Neural cell (in vitro differentiated cells): ENCODE measurements around the gene WDR59. TPM values are rescaled to one million over a fixed set of nuclear protein-coding genes. Genes with fewer than 3 reads are reported as not detected.
"Not testable (repeated sequence)": the region's sequence is repeated elsewhere in the genome, so short reads cannot be mapped to it uniquely, and the experiment has no call there.

Source experiments
- H2AFZ ChIP-seq: fragments of 200-600, 300-800 bp; sonication (generic), shearing (Covaris generic); 2 replicates; pipeline ENCODE4 v1.6.0; 2014; ENCODE audit warnings: low read depth, mild to moderate bottlenecking, antibody characterized with exemption, low read length, moderate library complexity
- H3F3A ChIP-seq: fragments of 200-600 bp; shearing (Covaris generic); 2 replicates; pipeline ENCODE4 v1.6.1; 2016; ENCODE audit warnings: mild to moderate bottlenecking, moderate library complexity, mixed read lengths, antibody characterized with exemption, low read length; ENCODE audit not compliant: insufficient read depth, poor library complexity, severe bottlenecking
- H3K27ac ChIP-seq: fragments of 200-600, 300-800 bp; sonication (generic), shearing (Covaris generic); 2 replicates; pipeline ENCODE4 v1.5.1; 2014; ENCODE audit warnings: mild to moderate bottlenecking, low read length, moderate library complexity
- H3K27me3 ChIP-seq: fragments of 300-800, 200-600 bp; sonication (generic), shearing (Covaris generic); 2 replicates; pipeline ENCODE4 v1.6.0; 2014; ENCODE audit warnings: mild to moderate bottlenecking, low read depth, low read length, moderate library complexity; ENCODE audit not compliant: insufficient read depth
- H3K36me3 ChIP-seq: fragments of 300-800, 200-600 bp; sonication (generic), shearing (Covaris generic); 2 replicates; pipeline ENCODE4 v1.5.1; 2014; ENCODE audit warnings: mild to moderate bottlenecking, antibody characterized with exemption, low read length, moderate library complexity; ENCODE audit not compliant: insufficient read depth
- H3K4me2 ChIP-seq: fragments of 300-800, 200-600 bp; sonication (generic), shearing (Covaris generic); 2 replicates; pipeline ENCODE4 v1.6.0; 2014; ENCODE audit warnings: mild to moderate bottlenecking, low read length
- H3K4me3 ChIP-seq: fragments of 300-800, 200-600 bp; sonication (generic), shearing (Covaris generic); 2 replicates; pipeline ENCODE4 v1.5.1; 2014; ENCODE audit warnings: mild to moderate bottlenecking, low read length, moderate library complexity
- H3K79me2 ChIP-seq: fragments of 200-600 bp; shearing (Covaris generic); replicated peaks from 2 replicates; pipeline ENCODE4 v1.6.0; 2014; ENCODE audit warnings: mild to moderate bottlenecking, low read length, moderate library complexity; ENCODE audit not compliant: insufficient read depth
- H3K9ac ChIP-seq: fragments of 300-800, 200-600 bp; sonication (generic), shearing (Covaris generic); 2 replicates; pipeline ENCODE4 v1.6.1; 2016; ENCODE audit warnings: mild to moderate bottlenecking, low read length, mixed read lengths
- H3K9me2 ChIP-seq: fragments of 200-600 bp; shearing (Covaris generic); 2 replicates; pipeline ENCODE4 v1.6.1; 2016; ENCODE audit warnings: mild to moderate bottlenecking, low read length, mixed read lengths; ENCODE audit not compliant: insufficient read depth
- H3K9me3 ChIP-seq: fragments of 200-600, 300-800 bp; sonication (generic), shearing (Covaris generic); 2 replicates; pipeline ENCODE4 v1.6.1; 2016; ENCODE audit warnings: mild to moderate bottlenecking, mixed run types, low read length, moderate library complexity, mixed read lengths
- H4K20me1 ChIP-seq: fragments of 200-600 bp; shearing (Covaris generic); 2 replicates; pipeline ENCODE4 v1.6.1; 2016; ENCODE audit warnings: mild to moderate bottlenecking, mixed run types; ENCODE audit not compliant: insufficient read depth
- CTCF ChIP-seq: fragments of 450-650 bp; IDR thresholded peaks from 2 replicates; pipeline ENCODE4 v1.5.1; 2014; ENCODE audit warnings: antibody characterized with exemption, mild to moderate bottlenecking, moderate library complexity; ENCODE audit not compliant: poor library complexity, severe bottlenecking
- EP300 ChIP-seq: fragments of 450-650 bp; conservative IDR thresholded peaks from 2 replicates; pipeline ENCODE4 v1.6.1; 2014; ENCODE audit warnings: antibody characterized with exemption, mild to moderate bottlenecking, moderate library complexity; ENCODE audit not compliant: poor library complexity, severe bottlenecking
- EZH2 ChIP-seq: fragments of 200-600, 300-800 bp; shearing (Covaris generic), sonication (generic); IDR thresholded peaks from 2 replicates; pipeline ENCODE4 v1.6.1; 2014; ENCODE audit warnings: antibody characterized with exemption, low read length, borderline replicate concordance, mild to moderate bottlenecking; ENCODE audit not compliant: insufficient read depth, poor library complexity, severe bottlenecking
- MXI1 ChIP-seq: fragments of 450-650 bp; conservative IDR thresholded peaks from 2 replicates; pipeline ENCODE4 v1.6.1; 2014; ENCODE audit warnings: antibody characterized with exemption, mild to moderate bottlenecking; ENCODE audit not compliant: poor library complexity, severe bottlenecking
- POLR2AphosphoS5 ChIP-seq: IDR thresholded peaks from 2 replicates; pipeline ENCODE4 v1.6.1; 2012
- RAD21 ChIP-seq: fragments of 450-650 bp; conservative IDR thresholded peaks from 2 replicates; pipeline ENCODE4 v1.6.1; 2014; ENCODE audit warnings: antibody characterized with exemption, mild to moderate bottlenecking, moderate library complexity
- REST ChIP-seq: IDR thresholded peaks from 2 replicates; pipeline ENCODE4 v1.6.1; 2012; ENCODE audit warnings: borderline replicate concordance
- SMC3 ChIP-seq: fragments of 450-650 bp; conservative IDR thresholded peaks from 2 replicates; pipeline ENCODE4 v1.6.1; 2014; ENCODE audit warnings: antibody characterized with exemption, mild to moderate bottlenecking, moderate library complexity; ENCODE audit not compliant: poor library complexity
- TAF1 ChIP-seq: IDR thresholded peaks from 2 replicates; pipeline ENCODE4 v1.6.1; 2012; ENCODE audit warnings: low read depth
- polyA plus RNA-seq: library from polyadenylated mRNA; depleted of rRNA; stranded (reverse); fragments of >200 nt; gene quantifications from 2 replicates; pipeline ENCODE4 v1.2.3, GENCODE V29; 2014

The WDR59 gene
- polyA plus RNA-seq, 1 donor from 2014 or later: 20.3 TPM

GRCh38 chr16:74991268-74991592 lies 6.3 kb upstream of the WDR59 start:
- Histone ChIP-seq H3K36me3 (no peaks in the 10 kb centered on the region), H2AFZ (no peak overlapping the region)
- TF ChIP-seq REST: no peak
- no peak for TF ChIP-seq EP300
- no peak for TF ChIP-seq RAD21
- TF ChIP-seq SMC3: no peak

GRCh38 chr16:74990832-74991231 lies 5.9 kb upstream of the WDR59 start:
- Histone ChIP-seq H3K4me3 (no peak overlapping the region), H2AFZ (no peak overlapping the region), H3K9me2 (no peaks in the 10 kb centered on the region), H4K20me1 (no peaks in the 10 kb centered on the region), H3K27ac (no peak overlapping the region), H3K4me2 (no peak overlapping the region), H3K27me3 (no peaks in the 10 kb centered on the region), H3K9ac (no peak overlapping the region), H3K36me3 (no peaks in the 10 kb centered on the region), H3K9me3 (no peaks in the 10 kb centered on the region), H3K79me2 (no peaks in the 10 kb centered on the region), H3F3A (no peaks in the 10 kb centered on the region)
- TF ChIP-seq EZH2 (no peak), EP300 (no peak), REST (no peak), TAF1 (no peak), MXI1 (no peak), CTCF (no peak), POLR2AphosphoS5 (no peak), RAD21 (no peak), SMC3 (no peak)

More at GRCh38 chr16:74991268-74991592, 6.3 kb upstream of the WDR59 start:
- H3K79me2 ChIP-seq: no peaks in the 10 kb centered on the region
- no peaks in the 10 kb centered on the region for H3F3A ChIP-seq
- no peak overlapping the region for H3K4me3 ChIP-seq
- H3K27ac ChIP-seq: no peak overlapping the region
- no peak overlapping the region for H3K4me2 ChIP-seq
- H4K20me1 ChIP-seq: no peaks in the 10 kb centered on the region
- no peak overlapping the region for H3K9ac ChIP-seq
- no peaks in the 10 kb centered on the region for H3K9me3 ChIP-seq
- H3K9me2 ChIP-seq: no peaks in the 10 kb centered on the region
- no peaks in the 10 kb centered on the region for H3K27me3 ChIP-seq

GRCh38 chr16:74989864-74990263 lies 4.9 kb upstream of the WDR59 start:
- H3K27ac ChIP-seq, H3K9me2 ChIP-seq, H3K4me2 ChIP-seq, H3K27me3 ChIP-seq, H3F3A ChIP-seq, H3K36me3 ChIP-seq, H3K9ac ChIP-seq, H3K79me2 ChIP-seq, H4K20me1 ChIP-seq, H3K4me3 ChIP-seq, H3K9me3 ChIP-seq, H2AFZ ChIP-seq: not testable (repeated sequence)
